ENCODE data around the gene OSM.

Gene OSM

DNA sequence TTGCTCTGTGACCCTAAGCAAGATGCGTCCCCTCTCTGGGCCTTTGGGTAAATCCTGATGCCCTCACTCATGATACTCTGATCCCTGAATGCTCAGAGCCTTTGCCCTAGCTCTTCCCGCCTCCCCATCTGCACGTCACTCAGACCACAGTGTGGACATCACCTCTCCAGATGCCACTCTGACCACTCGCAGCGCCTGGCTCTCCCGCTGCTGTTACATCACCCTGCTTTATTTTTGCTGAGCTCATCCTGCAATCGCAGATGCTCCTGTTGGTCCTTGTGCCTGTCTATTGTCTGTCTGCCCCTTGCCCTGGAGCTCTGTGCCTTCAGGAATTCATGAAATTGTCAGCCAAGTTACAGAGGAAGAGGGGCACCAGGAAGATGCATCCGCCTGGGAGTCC, 5.5 kb downstream of the OSM start:
- DNase-seq: no peak

DNA sequence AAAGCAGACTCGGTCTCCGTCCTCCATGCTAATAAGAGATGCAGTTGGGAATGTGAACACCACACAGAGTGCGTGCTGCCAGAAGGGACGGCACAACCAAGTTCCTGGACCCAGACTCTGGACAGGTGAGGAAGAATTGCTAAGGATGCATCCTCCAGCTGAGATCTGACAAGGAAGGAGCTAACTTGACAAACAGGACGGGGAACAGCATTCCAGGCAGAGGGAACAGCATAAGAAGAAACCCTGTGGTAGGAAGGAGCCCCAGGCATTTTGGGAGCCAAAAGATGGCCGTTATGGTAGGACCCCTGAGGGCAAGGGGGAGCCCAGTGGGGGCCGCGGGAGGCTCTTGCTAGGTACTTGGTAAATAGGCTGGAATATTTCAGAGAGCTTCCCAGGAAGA, 6.0 kb downstream of the OSM start:
- no peak for DNase-seq

DNA sequence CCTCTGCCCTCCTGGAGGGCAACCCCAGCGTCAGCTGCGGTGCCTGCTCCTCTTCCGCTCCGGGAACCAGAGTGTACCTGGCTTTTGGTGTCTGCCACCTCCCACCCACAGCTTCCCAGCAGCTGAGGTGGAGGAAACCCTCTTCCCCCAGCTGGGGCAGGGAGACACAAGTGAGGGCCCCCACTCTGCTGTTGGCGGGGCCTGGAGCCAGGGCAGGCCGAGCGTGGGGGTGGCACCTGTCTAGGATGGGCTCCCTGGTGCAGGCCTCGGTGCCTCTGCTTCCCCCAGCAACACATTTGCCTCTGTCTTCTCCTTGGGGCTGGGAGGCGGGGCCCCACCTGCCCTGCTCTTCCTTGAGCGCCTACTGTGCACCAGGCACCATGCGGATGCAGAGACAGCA, 6.4 kb downstream of the OSM start:
- DNase-seq: no peak

DNA sequence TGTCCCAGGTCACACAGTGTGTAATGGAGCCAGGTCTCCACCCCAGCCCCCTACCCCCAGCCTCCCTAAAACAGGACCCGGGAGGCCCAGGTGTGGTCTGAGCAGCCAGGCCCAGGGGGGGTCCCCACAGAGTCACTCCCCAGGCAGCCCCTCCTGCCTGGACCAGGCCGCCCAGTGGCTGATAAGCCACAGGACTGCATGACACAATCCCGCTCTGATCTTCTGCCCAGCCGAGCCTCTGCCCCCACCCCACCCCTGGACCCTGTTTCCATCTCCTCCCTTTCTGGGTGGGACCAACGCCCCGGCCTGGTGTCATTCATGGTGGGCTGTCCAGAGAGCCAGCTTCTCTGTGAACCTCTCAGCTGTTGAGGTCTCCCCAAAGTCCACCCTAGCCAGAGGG, 12.3 kb downstream of the OSM start:
- DNase-seq: no peak

DNA sequence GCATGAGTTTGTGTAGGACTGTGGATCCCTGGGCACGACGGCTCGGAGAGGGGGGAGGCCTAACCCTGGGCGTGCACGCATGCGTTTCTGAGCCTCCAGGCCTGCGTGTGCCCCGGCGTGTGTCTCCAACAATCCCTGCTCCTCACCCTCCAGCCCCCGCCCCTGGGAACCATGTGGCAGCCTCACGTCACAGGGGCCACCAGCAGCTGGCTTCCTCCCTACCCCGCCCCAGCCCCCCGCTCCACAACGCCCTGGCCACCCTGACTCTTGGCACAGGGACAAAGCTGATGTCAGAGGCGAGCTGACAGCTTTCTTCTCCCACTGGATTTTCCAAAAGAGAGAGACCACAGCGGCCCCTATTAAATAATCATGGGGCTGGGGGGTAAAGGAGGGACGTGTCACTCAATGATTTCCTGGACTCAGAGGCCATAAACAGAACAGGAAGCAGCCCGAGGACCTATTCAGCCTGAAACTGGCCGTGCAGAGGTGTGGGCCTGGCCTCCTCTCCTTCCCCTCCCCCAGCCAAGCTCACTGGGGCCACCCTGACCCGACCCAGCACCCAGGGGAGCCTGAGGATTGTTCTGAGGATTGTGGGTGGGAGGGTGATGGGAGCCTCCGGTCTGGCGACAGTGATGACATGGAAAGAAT, 13.3 kb downstream of the OSM start:
- DNase-seq: no peak

DNA sequence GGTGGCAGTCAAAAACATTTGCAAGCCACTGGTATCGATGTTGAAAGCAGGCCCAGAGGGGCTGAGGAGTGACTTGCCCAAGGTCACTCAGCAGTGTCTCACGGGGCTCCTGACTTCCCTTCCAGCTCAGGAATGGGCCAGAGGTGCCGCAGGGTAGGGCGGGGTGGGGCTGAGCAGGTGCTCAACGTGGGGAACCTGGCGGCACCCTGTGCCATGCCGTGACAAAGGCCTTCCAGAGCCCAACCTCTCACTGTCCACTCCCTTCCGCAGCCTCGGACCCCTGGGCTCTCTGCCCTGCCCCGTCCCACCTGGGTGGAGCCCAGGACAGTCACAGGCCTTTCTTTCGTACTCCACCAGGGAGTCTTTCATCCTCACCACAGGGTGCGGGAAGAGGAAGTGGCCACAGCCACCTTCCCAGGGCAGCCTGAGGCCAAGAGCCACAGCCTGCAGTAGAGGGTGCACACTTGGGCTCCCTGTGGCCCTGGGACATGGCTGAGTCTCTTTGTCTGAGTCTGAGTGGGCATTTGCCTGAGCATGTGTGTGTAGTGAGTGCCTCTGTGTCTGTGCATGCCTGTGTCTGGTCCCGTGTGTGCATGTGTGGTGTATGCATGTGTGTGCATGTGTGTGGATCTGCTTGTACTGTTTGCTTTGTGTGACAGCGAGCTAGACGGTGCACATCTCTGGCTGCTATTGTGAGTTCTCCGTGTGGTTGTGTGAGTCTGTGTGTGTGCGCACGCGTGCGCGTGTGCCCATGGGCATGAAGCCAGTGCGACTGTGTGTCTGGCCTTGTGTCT, 14.0 kb downstream of the OSM start:
- DNase-seq: no peak

DNA sequence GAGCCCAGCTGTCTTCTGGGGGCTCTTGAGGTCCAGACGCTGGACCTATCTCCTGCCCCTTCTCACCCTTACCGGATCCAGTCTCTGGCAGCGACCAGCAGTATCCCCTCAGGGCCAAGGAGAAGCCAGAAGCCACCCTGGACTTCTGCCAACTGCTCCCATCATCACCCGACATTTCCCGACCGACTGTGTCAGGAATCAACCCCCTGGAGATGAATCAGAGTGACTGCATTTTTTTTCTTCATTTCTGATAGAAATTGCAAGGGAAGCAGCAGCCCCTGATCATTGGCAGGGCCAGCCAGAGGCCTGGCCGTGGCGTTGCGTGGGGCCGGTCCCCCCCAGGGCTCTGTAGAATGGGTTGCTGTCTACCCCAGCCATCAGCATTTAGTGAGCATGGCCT, 14.9 kb downstream of the OSM start:
- no peak for DNase-seq

DNA sequence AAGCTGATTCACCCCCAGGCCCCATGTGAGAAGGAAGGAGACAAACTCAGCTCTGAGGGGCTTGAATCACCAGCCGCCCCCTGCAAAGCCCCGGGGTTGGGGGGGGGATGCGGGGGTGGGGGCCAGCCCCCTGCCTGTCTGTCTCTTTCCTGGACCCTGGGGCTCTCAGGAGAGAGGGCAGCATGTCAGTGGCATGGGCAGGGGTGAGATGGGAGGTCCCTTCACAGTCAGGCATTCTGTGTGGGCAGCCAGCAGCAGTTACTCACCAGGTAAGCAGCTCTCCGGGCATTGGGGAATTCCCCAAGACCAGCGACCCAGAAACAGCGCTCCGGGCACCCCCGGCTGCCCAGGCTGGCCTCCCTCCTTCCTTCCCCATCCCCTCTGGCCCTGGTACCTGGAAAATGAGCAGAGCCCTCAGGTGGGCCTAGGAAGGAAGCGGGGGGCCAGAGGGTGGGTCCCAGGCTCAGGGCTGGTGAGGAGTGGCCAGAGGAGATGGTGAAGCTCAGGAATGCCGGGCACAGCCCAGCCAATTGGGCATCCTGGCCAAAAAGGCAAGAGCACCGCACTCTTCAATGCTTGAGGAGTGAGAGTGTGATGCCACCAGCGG, 15.9 kb downstream of the OSM start:
- no peak for DNase-seq

DNA sequence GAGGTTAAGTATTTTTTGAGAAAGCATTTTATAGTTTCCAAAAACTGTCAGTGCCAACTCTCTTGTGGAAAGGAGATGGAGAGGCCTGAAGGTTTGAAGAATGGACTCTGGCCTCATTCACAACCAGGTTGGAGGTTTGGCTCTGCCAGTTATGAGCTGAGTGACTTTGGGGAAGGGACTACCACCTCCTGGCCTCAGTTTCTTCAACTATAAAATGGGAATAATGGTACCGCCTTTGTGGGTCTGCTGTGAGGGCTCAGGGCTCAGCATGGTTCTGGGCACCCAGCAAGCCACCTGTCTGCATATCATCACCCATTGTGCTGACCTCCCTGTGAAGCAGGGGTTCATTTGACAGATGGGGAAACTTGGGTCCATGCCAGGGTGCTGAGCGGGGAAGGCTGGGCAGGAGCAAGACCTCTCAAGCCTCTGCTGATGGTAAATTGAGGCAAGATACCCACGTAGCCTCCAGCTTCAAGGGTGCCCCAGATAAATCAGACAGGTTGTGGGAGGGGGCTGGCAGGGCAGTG, 16.5 kb downstream of the OSM start:
- no peak for DNase-seq

DNA sequence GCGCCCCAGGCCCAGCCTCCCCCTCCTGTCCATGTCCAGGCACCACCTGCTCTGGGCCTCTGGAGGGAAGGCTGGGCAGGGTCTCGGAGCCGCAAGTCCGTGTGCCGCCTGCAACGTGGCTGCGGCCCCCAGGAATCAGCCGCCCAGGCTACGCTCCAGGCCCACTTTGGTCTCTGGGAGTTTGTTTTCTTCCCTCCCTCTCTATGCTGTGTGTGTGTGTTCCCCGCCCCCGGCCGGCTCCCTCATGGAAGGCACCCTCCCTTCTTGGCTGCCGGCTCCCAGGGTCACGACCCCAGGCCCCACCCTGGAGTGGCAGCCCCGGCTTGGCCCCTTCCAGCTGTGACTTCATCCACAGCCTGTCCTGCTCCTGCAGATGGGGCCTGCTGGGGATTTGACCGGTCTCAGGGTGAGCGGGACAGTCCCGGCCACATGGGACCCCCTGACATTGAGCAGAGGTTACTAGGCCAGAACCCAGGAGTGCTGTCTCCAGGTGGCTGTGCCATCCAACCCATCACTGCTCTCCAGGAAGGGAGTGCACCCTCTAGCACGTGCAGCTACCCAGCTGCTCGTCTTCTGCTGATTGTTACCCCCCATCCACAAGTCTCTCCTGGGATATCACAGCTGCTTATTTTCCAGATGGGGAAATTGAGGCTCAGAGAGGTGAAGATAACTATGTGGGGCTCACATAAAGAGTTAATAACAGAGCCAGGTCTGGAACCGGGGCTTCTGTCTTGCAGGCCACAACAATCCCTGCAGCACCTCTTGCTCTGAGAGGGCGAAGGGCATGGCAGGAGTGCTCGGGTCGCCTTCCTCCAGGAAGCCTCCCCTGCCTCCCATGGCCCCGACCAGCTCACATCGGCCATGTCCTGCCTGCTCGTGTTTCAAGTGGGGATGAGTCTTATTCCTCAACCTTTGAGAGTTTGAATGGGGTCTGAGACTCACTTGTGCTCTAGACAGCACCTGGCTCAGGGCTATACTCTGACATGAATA, 17.3 kb downstream of the OSM start:
- no peak for DNase-seq

DNA sequence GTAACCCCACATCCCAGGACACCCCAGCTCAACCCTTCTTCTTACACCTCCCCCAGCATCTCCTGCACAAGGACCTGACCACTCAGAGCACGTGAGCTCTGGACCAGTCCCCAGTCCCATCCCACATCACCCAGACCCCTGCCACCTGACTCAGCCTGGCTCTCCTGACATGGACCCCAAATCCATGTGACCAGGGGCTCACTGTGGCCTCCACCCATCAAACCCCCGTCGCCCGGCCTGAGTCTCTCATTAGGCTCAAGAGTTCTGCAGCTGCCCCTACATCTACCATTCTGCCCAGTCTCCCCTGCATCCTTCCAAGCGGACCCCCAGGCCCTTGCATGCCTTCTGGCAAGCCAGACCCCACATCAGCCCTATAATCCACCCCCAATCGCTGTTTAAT, 18.2 kb downstream of the OSM start:
- DNase-seq: no peak

DNA sequence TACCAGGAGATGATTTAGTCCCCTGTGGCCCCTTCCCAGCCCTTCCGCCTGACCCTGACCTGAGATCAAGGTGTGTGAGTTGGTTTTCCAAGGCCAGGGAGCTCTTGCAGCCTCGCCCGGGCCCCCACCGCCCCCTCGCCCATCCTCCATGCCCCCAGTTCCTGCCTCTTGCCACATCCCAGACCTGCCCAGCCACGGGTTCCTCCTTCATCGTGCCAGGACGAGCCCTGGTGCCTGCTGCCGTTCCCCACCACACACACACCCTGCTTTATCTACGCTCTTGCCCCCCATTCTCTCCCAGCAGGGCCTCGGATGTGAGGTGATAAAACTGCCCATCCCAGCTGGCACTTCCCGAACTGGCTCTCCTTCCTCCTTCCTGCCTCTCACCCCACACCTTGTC, 18.7 kb downstream of the OSM start:
- DNase-seq: no peak

DNA sequence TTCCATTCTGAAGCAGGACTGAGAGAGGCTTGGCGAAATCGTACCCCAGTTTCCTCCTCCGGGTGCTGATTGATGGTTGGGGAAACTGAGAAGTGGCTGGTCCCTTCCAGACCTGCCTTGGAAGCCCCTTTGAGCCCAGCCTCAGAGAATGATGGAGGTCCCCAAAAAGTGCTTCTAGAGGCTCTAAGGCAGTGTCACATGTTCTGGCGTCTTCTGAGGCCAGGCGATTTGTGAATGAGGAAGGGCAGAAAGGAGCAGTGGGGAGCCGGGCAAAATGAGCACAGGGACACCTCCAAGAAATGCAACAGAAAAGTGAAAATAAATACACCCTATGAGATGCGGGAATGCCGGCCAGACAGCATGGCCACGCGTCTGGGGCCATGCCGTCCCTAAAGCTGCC, 19.1 kb downstream of the OSM start:
- DNase-seq: no peak

DNA sequence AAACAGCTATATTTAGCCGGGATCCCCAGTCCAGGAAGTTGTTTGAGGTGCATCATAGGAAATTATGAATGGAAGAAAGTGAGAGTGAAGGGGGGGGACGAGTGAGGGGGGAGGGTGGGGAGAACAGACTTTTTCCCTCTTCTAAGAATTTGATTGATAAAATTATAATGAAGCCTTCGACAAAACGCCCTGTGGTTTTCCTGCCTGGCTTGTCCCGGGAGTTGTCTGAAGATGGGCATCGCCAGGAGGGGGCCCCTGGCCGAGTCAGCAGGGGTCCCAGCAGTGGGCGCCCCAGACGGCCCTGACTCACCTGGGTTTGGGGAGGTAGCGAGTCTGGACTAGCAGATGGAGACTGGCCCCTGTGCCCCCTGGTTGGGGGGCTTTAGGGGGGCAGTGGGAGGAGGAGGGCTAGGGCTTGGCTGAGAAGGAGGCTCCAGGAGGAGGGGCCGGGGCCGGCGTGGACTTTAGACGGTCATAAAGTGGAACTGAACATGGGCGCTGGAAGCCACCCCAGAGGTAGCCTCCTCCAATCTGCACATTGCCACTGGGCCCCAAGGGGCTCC, 19.8 kb downstream of the OSM start:
- no peak for DNase-seq

DNA sequence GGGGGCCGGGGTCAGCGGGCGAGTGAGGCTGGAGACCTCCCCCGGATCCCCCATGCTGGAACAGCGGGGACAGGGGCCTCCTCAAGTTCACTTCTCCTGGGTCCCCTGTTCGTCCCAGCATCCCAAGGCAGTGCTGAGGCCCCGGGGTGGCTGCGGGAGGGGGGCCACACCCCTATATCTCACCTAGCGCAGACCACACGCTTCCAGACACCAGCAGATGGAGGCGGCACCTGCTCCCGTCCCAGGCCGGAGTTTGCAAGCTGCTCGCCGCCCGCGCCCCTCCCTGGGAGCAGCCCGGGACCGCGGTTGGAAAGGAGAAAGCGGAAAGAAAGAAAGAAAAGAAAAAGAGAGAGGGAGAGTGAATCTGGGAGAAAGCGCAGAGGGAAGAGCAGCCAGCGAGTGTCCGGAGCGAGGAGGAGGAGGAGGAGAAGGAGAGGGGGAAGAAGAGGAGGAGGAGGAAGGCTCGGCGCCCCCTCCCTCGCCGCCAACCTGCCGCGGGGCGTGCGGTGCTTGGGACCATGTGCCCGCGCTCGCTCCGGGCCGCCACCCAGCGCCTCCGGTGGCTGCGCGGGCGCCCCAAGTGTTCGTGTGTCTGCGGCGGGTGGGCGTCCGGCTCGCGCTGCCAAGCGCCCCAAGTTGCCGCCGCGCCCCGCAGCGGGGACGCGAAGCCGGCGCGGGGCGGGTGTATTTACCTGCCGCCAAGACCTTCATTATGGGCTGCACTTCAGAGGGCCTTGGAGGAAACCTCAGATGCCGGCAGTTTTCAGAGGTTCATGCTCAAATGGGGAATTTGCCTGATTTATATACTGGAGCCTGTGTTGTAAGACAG, 20.5 kb downstream of the OSM start, which contains the start of gene LIF:
Gene LIF (minus strand): TSS at position 775 of the 829 bp plus-strand sequence. CDS start 64 bp downstream, at position 711.
- DNase-seq: no peak

DNA sequence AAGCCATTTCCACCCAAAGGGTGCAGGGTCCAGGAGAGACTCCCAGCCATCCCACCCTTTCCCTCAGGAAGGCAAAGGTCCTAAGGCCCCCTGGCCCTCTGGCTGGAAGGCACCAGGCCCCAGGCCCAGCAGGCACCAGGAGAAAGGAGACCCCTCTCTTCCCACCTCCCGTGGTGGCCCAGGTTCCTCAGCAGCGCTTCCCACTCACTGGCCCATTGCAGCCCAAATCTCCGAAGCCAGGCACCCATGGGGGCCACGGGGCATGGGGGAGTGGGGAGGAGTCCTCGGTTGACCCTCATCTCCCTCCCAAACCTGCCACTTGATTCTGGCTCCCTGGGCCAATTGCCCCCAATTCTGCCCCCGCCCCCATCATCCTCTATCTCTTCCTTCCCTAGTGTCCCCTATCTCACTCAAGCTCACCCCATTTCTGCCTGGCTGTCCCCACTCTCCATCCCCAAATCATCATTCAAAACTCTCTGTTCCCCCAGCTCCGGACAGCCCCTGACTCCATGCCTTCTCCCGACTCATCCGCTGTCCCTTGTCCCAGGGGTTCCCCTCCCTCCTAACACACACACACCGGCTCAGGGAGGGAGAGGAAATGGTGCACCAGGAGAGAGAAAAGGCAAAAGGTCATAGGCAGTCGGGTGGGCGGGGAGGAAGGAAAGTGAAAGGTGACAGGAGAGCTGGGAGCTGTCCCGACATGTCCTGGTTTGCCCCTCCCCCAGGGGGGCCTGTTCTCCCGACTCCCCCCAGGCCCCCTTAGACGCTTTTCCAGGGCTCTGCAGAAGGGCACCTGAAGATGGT, 21.3 kb downstream of the OSM start:
- no peak for DNase-seq

DNA sequence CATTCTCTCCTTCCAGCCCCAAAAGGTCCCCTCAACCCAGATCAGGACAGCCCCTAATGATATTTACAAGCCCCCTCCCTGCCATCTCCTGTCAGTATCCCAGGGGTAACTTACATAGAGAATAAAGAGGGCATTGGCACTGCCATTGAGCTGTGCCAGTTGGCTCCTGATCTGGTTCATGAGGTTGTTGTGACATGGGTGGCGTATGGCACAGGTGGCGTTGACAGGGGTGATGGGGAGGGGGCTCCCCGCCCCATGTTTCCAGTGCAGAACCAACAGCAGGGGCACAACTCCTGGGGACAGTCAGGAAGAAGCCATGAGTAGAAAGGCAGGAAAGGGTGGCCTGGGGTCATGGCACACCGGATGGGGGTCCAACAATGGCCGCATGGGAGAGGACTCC, 22.0 kb downstream of the OSM start:
- no peak for DNase-seq

DNA sequence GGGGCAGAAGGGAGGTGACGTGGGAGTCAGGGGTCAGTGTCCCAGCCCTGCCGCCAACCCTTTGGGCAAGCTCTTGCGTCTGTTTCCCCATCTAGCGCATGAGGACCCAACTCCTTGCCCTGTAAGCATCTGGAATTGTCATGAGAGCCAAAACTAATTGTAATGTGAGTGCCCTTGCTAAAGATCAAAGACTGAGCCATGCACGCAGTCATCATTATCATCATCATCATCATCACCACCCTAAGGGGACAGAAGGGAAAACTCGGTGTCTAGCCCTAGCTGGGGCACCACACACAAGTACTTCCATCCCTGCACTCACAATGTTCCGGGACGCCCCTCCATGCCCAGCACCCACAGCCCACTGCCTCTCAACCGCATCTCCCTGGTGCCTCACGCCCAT, 22.6 kb downstream of the OSM start:
- DNase-seq: no peak

DNA sequence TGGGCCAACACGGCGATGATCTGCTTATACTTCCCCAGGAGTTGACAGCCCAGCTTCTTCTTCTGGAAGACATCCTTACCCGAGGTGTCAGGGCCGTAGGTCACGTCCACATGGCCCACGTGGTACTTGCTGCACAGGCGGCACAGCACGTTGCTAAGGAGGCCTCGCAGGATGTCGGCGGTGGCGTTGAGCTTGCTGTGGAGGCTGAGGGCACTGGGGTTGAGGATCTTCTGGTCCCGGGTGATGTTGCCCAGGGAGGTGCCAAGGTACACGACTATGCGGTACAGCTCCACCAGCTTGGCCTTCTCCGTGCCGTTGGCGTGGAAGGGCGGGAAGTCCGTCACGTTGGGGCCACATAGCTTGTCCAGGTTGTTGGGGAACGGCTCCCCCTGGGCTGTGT, 23.0 kb downstream of the OSM start:
- no peak for DNase-seq

DNA sequence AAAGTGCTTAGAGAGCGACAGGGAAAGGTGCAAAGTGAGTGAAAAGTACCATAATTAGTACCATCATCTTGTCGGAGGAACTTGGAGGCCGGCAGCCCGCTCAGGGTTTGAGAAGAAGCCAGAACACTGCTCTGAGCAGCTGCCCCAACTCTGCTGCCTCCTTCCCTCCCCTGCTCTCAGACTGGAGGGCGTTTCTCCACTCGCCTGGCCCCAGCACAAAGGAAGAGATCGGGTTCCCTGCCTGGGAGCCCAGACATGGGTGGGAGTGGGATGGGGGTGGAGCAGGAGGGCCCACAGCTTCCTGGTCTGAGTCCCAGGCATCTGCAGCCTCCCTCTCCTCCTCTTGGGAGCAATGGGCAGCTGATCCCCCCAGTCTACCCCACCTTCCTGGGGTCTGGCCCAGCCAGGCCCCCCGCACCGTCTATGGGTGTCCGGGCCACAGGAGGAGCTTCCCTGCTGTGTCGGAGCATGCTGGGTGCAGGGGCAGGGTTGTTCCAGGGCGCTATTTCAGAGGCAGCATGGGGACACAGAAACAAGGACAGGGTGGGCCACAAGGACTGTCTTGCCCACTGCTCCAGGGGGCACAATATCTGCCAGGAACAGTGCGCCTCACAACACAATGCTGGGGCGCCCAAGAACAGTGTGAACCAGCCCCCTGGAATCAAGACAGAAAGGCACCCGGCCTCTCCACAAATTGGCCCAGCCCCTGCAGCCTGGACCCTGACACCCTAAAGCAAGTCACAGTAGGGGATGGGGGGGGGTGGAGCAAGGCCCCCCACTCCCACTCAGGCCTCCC, 24.9 kb downstream of the OSM start:
- DNase-seq: no peak

Measured in SIG-M5 (cell line).